GM18951 (cell line): Measurements from ENCODE around the gene ATXN7.

Source experiments
- POLR2A ChIP-seq: IDR thresholded peaks from 4 replicates; pipeline ENCODE4 v1.6.1; 2011; ENCODE audit warnings: mild to moderate bottlenecking; ENCODE audit not compliant: insufficient read length, insufficient read depth; ENCODE audit errors: extremely low read depth
- in situ Hi-C: fragments of 300-500 bp; cut with MboI; formaldehyde crosslinking; loops from one replicate; pipeline ENCODE4 v1.12.0; 2022; ENCODE audit warnings: low sequenced_read_pairs, mixed read lengths, inconsistent platforms; ENCODE audit not compliant: unreplicated experiment

Gene ATXN7

DNA sequence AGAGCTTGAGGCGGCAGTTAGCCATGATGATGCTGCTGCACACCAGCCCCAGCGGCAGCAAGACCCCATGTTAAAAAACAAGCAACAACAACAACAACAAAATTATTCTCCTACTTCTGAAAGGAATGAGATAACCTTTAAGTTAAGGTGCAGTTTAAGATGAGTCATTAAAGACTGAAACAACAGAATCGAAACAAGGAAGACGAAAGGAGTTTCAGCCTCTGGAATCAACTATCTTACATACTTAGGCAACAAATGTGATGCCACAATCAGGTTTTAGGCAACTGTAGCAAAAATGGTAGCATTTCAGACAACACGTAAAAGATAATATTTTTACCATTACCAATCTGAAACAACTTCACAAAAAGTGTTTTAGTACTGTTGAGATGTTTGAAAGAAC is 36.3 kb downstream of the ATXN7 start:
- no peak for TF ChIP-seq POLR2A
- in situ Hi-C loops: no loop called here

DNA sequence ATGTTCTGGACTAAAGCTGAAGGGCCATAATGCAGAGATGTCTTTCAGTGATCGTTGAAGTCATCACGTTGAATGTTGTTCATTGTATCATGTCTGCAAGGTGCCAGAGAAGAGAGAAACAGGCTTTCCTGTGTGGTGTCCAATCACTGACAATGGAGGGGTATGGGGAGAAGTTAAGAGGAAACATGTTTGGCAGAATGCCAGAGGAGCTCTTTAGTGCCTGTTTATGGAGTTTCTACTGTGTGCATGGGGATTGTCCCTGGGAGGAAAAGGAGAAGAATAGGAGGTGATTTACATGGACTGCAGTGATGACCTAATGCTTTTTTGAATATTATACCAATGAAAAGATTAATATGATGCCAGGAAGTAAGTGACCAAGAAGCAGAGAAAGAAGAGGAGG is 36.8 kb downstream of the ATXN7 start:
- in situ Hi-C loops: no loop called here
- no peak for TF ChIP-seq POLR2A

DNA sequence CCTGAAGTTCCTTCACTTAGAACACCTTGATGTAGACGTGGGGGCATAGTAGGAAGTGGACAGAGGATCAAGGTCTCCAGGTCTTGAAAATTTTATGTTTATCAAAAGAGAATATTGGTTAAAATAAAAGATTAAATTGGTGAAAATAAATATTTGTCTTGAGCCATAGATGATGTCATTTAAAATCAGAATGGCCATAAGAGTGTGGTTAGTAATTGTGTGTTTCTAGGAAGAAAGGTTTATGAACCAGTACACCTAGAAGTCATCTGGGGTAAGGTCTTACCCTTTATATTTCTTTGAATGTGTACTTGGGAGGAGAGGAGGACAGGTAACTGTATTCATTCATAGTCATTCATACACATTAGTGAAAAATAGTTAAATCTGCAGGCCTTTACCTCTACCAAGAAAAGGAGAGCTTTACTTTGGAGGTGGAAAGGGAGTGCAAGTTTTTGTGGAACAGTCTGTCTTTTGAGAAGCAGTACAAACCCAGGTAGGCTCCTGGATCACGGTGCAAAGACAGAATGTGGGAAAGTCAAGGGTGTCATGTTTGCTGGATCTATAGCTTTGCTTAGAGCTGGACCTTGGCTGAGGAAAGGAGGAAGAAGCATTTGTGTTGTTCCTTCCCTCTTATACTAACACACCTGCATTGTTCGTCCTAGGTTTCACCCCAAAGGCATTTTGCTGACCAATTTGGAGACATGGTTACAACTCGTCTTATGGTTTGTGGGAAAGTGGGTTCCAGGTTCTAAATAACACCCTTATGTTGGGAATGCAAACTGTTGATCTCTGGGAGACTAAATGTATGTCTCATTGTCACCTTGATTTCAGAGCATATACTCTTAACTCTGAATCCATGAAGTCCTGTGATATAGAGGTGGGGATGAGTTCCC is 42.3 kb downstream of the ATXN7 start:
- no peak for TF ChIP-seq POLR2A
- in situ Hi-C loops: no loop called here

- no peak for TF ChIP-seq POLR2A
- in situ Hi-C loops: no loop called here
Measured at GRCh38 chr3:63908081-63908736, 44.5 kb downstream of the ATXN7 start.

DNA sequence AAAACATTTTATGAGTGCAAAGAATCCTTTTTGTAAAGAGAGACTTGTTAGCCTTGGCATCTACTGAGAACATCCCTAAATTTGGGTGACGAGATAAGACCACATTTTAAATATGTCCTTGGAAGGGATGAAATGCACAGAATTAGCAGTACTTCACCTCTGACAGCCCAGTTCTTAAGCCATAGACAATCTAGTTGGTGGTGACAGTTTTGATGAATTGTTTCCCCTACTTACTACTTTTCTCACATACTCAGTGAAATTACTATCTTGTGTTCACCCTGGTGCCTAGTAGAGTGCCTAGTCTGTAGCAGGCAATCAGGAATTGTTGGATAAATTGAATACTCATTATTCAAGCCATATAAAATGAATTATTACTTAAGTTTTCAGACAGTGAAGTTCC is 45.1 kb downstream of the ATXN7 start:
- in situ Hi-C loops: no loop called here
- no peak for TF ChIP-seq POLR2A

DNA sequence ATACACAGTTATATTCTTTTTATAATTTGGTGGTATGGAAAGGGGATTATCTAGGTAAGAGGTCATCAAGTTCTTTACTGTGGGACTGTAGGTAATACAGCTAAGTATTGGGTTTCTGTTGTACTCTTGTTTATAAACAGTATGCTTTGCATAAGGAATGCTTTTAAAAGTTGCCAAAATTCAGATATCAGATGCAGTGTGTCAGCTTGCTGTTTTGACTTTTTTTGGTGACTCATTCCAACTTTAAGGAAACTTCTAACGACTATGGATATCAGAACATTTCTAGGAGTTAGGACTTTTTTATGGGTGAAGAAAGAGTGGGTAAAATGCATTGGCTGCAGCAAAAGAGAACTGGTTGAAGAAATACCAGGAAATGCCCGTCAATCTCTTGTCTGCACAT is 45.8 kb downstream of the ATXN7 start:
- in situ Hi-C loops: no loop called here

DNA sequence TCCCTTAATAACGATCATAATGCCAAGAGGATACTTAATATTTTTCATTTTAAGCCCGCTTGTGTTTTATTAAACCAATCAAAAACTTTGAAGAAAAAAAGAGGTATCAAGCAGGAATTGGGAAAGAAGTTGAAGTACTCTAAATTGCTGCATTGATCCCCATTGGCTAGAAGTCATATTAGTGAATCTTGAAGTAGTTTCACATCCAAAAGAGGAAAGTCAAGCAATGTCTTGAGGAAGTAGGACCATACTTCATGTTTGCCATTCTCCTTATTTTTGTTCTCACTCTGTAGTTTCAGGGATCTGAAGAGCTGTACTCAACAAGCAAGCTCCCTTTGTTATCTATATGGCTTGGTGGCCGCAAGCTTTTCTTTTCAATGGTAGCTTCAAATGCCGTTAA is 46.3 kb downstream of the ATXN7 start:
- TF ChIP-seq POLR2A: no peak
- in situ Hi-C loops: no loop called here

More for the DNA sequence above, 45.8 kb downstream of the ATXN7 start:
- no peak for TF ChIP-seq POLR2A

DNA sequence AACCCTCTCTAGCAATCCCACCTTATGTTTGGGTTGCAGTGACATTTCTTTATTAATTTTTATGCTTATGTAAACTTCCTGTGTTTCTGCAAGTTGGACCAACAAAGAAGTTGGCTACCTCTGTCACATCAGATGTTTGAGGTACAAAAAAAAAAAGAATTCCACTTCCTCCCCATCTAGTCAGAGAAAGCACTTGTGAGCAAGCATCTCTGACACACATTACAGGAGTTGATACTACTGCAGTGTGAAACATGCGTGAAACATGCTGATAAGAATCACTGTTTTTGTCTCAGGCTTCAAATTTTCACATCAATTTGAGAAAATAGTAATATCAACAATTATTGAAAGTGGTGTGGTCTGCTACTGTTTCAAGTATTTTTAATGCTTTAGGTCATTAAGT is 47.2 kb downstream of the ATXN7 start:
- in situ Hi-C loops: no loop called here

DNA sequence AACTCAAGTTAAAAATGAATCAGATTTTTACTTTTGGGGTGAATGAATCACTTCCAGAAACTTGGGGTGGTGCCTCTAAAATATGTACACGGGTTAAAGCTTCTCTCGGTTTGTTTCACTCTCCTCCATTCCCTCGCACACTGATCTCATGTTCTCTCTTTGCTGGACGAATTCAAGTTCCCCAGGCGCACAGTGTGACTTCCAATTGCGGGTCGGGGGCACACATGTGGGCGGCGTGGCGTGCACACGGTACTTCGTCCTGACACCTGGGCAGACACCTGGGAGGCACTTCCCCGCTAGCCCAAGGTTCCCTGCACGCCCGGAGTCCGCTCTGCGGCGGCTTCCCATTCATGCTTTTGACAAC is 47.8 kb downstream of the ATXN7 start:
- in situ Hi-C loops: no loop called here
- no peak for TF ChIP-seq POLR2A

More for the DNA sequence above, 47.2 kb downstream of the ATXN7 start:
- TF ChIP-seq POLR2A: no peak

DNA sequence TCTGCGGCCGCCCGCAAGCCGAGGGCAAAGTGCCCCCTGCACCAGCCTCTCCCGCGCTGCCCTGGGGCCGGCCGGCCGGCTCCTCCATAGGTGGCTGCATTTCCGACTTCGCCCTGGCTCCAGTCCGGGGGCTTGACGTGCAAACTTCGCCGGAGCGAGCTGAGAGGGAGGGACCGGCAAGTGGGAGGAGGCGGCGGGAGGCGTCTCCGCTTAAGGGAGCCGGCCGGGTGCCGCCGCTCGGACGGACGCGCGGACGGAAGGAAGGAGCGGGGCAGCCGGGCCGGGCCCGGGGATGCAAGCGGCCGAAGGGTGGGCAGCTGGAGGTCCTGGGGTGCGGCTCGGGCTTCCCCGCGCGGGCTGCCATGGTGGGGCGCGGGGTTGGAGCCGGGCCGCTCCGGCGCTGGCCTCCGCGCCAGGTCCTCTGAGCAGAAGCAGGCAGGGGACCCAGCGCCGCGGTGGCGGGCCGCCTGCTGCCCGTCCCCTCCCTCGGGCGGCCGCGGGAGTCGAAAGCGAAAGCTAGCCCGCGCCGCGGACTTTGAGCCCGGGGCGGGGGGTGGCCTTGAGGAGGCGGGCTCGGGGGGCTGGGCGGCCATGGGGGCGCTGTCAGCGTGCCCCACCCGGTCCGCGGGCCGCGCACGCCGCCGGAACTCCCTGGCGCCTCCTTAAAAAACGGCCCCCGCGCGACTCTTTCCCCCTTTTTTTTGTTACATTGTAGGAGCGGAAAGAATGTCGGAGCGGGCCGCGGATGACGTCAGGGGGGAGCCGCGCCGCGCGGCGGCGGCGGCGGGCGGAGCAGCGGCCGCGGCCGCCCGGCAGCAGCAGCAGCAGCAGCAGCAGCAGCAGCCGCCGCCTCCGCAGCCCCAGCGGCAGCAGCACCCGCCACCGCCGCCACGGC is 48.5 kb downstream of the ATXN7 start, which contains the start of gene SCAANT1:
Gene SCAANT1 (minus strand): TSS at position 511 of the 895 bp plus-strand sequence.
- TF ChIP-seq POLR2A: peak; percentile 67
- in situ Hi-C loops: no loop called here

DNA sequence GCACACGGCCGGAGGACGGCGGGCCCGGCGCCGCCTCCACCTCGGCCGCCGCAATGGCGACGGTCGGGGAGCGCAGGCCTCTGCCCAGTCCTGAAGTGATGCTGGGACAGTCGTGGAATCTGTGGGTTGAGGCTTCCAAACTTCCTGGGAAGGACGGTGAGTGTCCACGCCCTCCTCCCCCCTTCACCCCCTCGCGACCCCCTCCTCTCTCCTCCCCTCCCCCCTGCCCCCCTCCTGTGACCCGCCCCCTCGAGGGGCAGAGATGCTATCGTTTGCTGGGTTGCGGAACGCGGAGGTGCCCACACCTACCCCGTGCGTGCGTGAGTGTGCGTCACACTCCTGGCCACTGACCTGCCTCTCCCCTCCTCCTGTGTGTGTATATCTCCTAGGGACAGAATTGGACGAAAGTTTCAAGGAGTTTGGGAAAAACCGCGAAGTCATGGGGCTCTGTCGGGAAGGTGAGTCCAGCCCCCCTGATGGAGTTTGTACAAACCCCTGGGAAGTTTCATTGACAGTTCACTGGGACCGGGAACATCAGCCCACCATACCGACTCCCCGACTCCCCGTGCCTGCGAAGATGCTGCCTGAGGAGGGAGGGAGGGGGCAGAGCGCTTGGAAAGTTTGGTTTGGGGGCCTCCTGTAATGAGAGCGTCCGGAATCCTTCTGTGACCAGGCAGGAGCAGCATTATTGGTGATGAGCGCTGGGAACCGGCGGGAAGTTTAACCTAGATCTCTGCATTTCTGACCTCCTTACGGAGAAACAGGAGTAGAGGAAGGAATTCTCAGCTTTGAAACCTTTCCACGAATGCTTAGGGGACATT is 49.3 kb downstream of the ATXN7 start:
- TF ChIP-seq POLR2A: no peak

GRCh38 chr3:63914312-63914711 is 50.6 kb downstream of the ATXN7 start:
- TF ChIP-seq POLR2A: no peak
- in situ Hi-C loops: no loop called here

More for the DNA sequence above, 49.3 kb downstream of the ATXN7 start:
- in situ Hi-C loops: no loop called here
